HG03442 (cell line): ENCODE measurements around the gene CHRND.

Experiments
- ATAC-seq: cut with Tn5 transposase; IDR thresholded peaks from one replicate; pipeline ENCODE4 v1.9.1; 2021; ENCODE audit warnings: mild to moderate bottlenecking, moderate library complexity; ENCODE audit not compliant: unreplicated experiment

CHRND gene

GRCh38 chr2:232525791-232526371 is at the start of gene CHRND:
Gene CHRND (plus strand): TSS chr2:232526160. CDS start chr2:232526216, 56 bp downstream.
- ATAC-seq, result no peak

GRCh38 chr2:232476791-232477190 is 49.2 kb upstream of the CHRND start:
- no peak for ATAC-seq

GRCh38 chr2:232477751-232478510 is 48.0 kb upstream of the CHRND start:
- ATAC-seq, result no peak

GRCh38 chr2:232478571-232479340 is 47.2 kb upstream of the CHRND start:
- ATAC-seq, result no peak

- ATAC-seq, result no peak
These were observed 46.4 kb upstream of the CHRND start for GRCh38 chr2:232479341-232480200.

- ATAC-seq, result no peak
These were observed 45.5 kb upstream of the CHRND start for GRCh38 chr2:232480201-232481190.

GRCh38 chr2:232481322-232482140 is 44.4 kb upstream of the CHRND start:
- ATAC-seq, result no peak

- no peak for ATAC-seq
These were observed 43.4 kb upstream of the CHRND start for GRCh38 chr2:232482301-232483238.

GRCh38 chr2:232483311-232483922 is 42.5 kb upstream of the CHRND start:
- no peak for ATAC-seq

- ATAC-seq, result no peak
These were observed 41.9 kb upstream of the CHRND start for GRCh38 chr2:232483923-232484627.

- ATAC-seq, result no peak
These were observed 41.2 kb upstream of the CHRND start for GRCh38 chr2:232484628-232485347.

GRCh38 chr2:232485348-232485756 is 40.6 kb upstream of the CHRND start:
- no peak for ATAC-seq

- no peak for ATAC-seq
These were observed 40.0 kb upstream of the CHRND start for GRCh38 chr2:232485757-232486557.

GRCh38 chr2:232486558-232487384 is 39.2 kb upstream of the CHRND start:
- no peak for ATAC-seq
